OCI-LY7 (cell line): ENCODE results near the gene CRADD. TPM values are rescaled to one million over a fixed set of nuclear protein-coding genes. Genes with fewer than 3 reads are reported as not detected.

ENCODE experiments used
- BruUV-seq: library from RNA; stranded (reverse); fragments of 400-500 nt; replicated peaks from 2 replicates; lab custom pipeline; 2021; lab: Mats Ljungman, UMichigan
- CTCF ChIA-PET: fragments of 300-600 bp; sonication (Branson Sonifier 250); formaldehyde crosslinking; loops from one replicate; lab custom pipeline; 2022; ENCODE audit warnings: antibody characterized with exemption; ENCODE audit not compliant: unreplicated experiment; lab: Charles Lee
- POLR2A ChIA-PET: fragments of 300-600 bp; sonication (Branson Sonifier 250); formaldehyde crosslinking; loops from one replicate; lab custom pipeline; 2022; ENCODE audit warnings: antibody characterized with exemption; lab: Charles Lee
- DNase-seq: peaks from one replicate; pipeline ENCODE4 v3.0.0-alpha.2; 2015; ENCODE audit warnings: low spot score
- H2AFZ ChIP-seq: fragments of 200-600 bp; sonication (generic), shearing (Covaris generic); 2 replicates; pipeline ENCODE4 v1.6.1; 2014; ENCODE audit warnings: mild to moderate bottlenecking, antibody characterized with exemption, low read length, moderate library complexity
- H3K27ac ChIP-seq: fragments of 200-600 bp; sonication (generic); 2 replicates; pipeline ENCODE4 v1.5.1; 2014; ENCODE audit warnings: mixed run types, low read depth, mild to moderate bottlenecking, moderate library complexity, low read length, inconsistent platforms; ENCODE audit not compliant: poor library complexity, severe bottlenecking
- H3K36me3 ChIP-seq: fragments of 200-600 bp; sonication (generic); 2 replicates; pipeline ENCODE4 v1.6.1; 2014; ENCODE audit warnings: mild to moderate bottlenecking, antibody characterized with exemption, low read length, moderate library complexity, mixed read lengths; ENCODE audit not compliant: insufficient read depth
- H3K4me1 ChIP-seq: fragments of 200-600 bp; sonication (generic); 2 replicates; pipeline ENCODE4 v1.5.1; 2014; ENCODE audit warnings: mild to moderate bottlenecking, low read length; ENCODE audit not compliant: insufficient read depth, poor library complexity, severe bottlenecking
- H3K4me2 ChIP-seq: fragments of 200-600 bp; sonication (generic); 2 replicates; pipeline ENCODE4 v1.6.1; 2014; ENCODE audit warnings: mild to moderate bottlenecking, low read length
- H3K4me3 ChIP-seq: fragments of 200-600 bp; sonication (generic); 2 replicates; pipeline ENCODE4 v1.5.1; 2014; ENCODE audit warnings: mild to moderate bottlenecking, low read depth, low read length; ENCODE audit not compliant: poor library complexity, severe bottlenecking
- H3K79me2 ChIP-seq: fragments of 200-600 bp; sonication (generic); 2 replicates; pipeline ENCODE4 v1.6.1; 2016; ENCODE audit warnings: low read depth, mild to moderate bottlenecking, low read length, moderate library complexity, mixed read lengths; ENCODE audit not compliant: insufficient read depth
- H3K9me2 ChIP-seq: fragments of 200-600 bp; sonication (generic); 2 replicates; pipeline ENCODE4 v1.6.1; 2016; ENCODE audit warnings: mild to moderate bottlenecking, low read length, mixed read lengths; ENCODE audit not compliant: insufficient read depth
- H3K9me3 ChIP-seq: fragments of 200-600 bp; sonication (generic); 2 replicates; pipeline ENCODE4 v1.6.1; 2014; ENCODE audit warnings: mild to moderate bottlenecking, mixed run types, low read length, mixed read lengths
- H4K20me1 ChIP-seq: fragments of 200-600 bp; sonication (generic); 2 replicates; pipeline ENCODE4 v1.6.1; 2014; ENCODE audit warnings: mild to moderate bottlenecking, antibody characterized with exemption, low read length, moderate library complexity, mixed read lengths; ENCODE audit not compliant: insufficient read depth
- CTCF ChIP-seq: fragments of 200-600 bp; sonication (generic); conservative IDR thresholded peaks from 2 replicates; pipeline ENCODE4 v1.5.1; 2014; ENCODE audit warnings: mild to moderate bottlenecking, antibody characterized with exemption, low read length, moderate library complexity, mixed read lengths
- EZH2phosphoT487 ChIP-seq: fragments of 200-600 bp; sonication (generic); IDR thresholded peaks from 2 replicates; pipeline ENCODE4 v1.6.1; 2018; ENCODE audit warnings: low read depth, borderline replicate concordance, mild to moderate bottlenecking, mixed run types, antibody characterized with exemption, low read length, moderate library complexity, mixed read lengths
- intact Hi-C: fragments of 100-400 bp; cut with micrococcal nuclease; formaldehyde crosslinking; loops from one replicate; pipeline ENCODE4 v1.10.0; 2022; ENCODE audit not compliant: unreplicated experiment
- total RNA-seq, 2 experiments: library from RNA; depleted of rRNA in 1 of 2; stranded (reverse); fragments of >200 nt in 1 of 2; shearing (Covaris generic) in 1 of 2; gene quantifications; 2 replicates each; pipeline ENCODE4 v1.2.3, GENCODE V29; 2014 to 2022

CRADD gene
- total RNA-seq, 2 experiments from 2014 or later: 10.5 to 16.8 TPM

DNA sequence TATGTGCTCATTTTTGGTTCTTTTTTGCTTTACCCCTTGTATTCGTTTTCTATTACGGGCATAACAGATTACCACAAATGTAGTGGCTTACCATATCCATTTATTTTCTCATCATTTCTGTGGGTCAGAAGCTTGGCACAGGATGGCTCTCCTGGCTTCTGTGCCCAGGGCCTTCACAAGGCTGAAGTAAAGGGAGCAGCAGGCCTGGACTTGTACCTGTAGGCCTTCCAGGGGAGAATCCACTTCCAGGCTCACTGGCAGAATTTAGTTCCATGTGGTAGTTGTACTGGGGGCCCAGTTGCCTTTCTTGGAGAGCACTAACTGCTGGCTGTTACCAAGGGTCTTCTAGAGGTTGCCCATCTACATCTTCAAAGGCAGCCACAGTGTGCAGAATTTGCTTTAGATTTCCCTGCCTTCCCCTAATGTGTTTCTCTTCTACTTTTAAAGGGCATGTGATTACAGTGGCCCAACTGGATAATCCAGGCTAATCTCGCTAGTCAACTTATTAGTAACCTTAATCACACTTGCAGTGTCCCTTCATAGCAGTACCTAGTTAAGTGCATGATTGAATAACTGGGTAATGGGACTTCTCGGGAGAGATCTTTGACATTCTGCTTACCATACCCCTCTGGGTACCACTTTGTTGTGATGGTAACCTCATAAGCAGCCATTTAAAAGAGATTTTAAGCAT, 67.0 kb downstream of the CRADD start:
- Histone ChIP-seq H3K36me3 (no peaks in the 10 kb centered on the region), H2AFZ (no peak overlapping the region), H3K4me1 (no peaks in the 10 kb centered on the region), H3K27ac (no peak overlapping the region), H3K9me3 (no peaks in the 10 kb centered on the region), H3K4me3 (no peak overlapping the region), H3K4me2 (no peak overlapping the region), H3K79me2 (no peaks in the 10 kb centered on the region), H3K9me2 (no peaks in the 10 kb centered on the region), H4K20me1 (no peaks in the 10 kb centered on the region; the same call in 1 of the 2 replicates)
- intact Hi-C loops: no loop called here
- ChIA-PET CTCF (no interaction called here), POLR2A (interaction anchor here (0.6 kb wide), 1 partner anchor 653 kb away, joined by 4 read pairs; no protein-coding TSS in a partner anchor)
- no peak for DNase-seq
- BruUV-seq: no TSS peak
- TF ChIP-seq CTCF (no peak), EZH2phosphoT487 (no peak)

GRCh38 chr12:93745286-93745685, 68.1 kb downstream of the CRADD start:
- H3K9me3 ChIP-seq: no peaks in the 10 kb centered on the region
- no peaks in the 10 kb centered on the region; the same call in 1 of the 2 replicates for H4K20me1 ChIP-seq
- H3K4me2 ChIP-seq: no peak overlapping the region
- no peak for TF ChIP-seq EZH2phosphoT487
- TF ChIP-seq CTCF: no peak
- H3K9me2 ChIP-seq: no peaks in the 10 kb centered on the region
- H3K4me3 ChIP-seq: no peak overlapping the region
- POLR2A ChIA-PET: no interaction called here
- no peaks in the 10 kb centered on the region for H3K36me3 ChIP-seq
- DNase-seq: no peak
- H3K27ac ChIP-seq: no peak overlapping the region
- no peaks in the 10 kb centered on the region for H3K4me1 ChIP-seq
- intact Hi-C loops: no loop called here
- CTCF ChIA-PET: no interaction called here
- H3K79me2 ChIP-seq: no peaks in the 10 kb centered on the region
- H2AFZ ChIP-seq: no peak overlapping the region
- no TSS peak for BruUV-seq

- intact Hi-C loops: no loop called here
- Histone ChIP-seq H2AFZ (no peak overlapping the region), H3K27ac (no peak overlapping the region), H3K9me3 (no peaks in the 10 kb centered on the region), H3K4me1 (no peaks in the 10 kb centered on the region), H3K79me2 (no peaks in the 10 kb centered on the region), H3K4me2 (no peak overlapping the region), H4K20me1 (no peaks in the 10 kb centered on the region; the same call in 1 of the 2 replicates), H3K9me2 (no peaks in the 10 kb centered on the region), H3K36me3 (no peaks in the 10 kb centered on the region), H3K4me3 (no peak overlapping the region)
- no TSS peak for BruUV-seq
- ChIA-PET POLR2A (no interaction called here), CTCF (no interaction called here)
- no peak for DNase-seq
- TF ChIP-seq EZH2phosphoT487: no peak
These were observed 69.5 kb downstream of the CRADD start for GRCh38 chr12:93746572-93747168.
